GM19193 (cell line): Measurements from ENCODE around the gene LGALS9.

Experiments
- POLR2A ChIP-seq: IDR thresholded peaks from 4 replicates; pipeline ENCODE4 v1.6.1; 2011; ENCODE audit not compliant: insufficient read depth, insufficient read length; ENCODE audit errors: extremely low read depth

LGALS9 gene

DNA sequence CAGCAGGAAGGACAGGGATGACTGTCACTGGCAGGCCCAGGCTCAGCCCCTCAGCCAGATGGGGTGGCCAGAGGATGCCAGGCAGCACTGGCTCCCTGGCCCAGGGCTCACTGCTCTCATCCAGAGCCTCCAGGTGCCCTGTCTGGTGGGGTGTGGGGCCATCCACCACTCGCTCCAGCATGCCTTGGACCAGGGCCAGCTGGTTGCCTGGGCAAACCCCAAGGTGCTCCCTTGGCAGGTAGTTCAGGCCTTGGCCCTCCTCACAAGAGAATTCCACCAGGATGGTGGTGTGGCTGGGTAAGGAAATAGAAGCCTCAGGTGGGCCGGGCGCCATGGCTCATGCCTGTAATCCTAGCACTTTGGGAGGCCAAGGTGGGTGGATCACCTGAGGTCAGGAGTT, 29.4 kb downstream of the LGALS9 start:
- no peak for TF ChIP-seq POLR2A

DNA sequence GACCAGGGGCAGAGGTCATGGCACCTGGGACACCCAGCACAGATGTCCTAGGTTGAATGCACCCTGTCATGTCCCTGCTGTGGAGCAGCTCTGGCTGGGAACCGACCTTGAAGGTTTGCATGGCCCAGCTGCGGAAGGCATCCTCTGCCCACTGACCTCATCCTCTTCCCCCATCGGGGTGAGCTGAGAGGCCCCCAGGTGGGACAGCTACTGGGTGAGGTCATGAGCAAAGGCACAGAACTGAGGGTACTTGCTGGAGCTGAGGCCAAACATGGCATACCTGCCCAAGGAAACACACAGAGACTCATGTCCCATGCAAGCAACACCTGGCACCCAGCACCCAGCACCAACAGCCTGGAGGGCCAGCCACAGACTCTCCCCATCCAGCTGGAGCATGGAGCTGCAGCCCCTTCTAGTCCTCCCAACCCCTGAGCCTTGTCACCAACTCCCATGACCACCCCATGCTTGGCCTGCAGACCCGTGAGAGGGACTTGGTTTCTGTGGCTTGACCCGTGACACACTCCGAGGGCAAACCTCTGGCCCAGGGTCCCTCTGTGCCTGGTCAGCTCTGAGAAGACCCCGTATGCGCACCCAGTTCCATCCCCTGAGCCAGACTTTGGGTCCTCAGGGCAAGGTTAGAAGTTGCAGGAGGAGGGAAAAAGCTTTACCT, 33.1 kb downstream of the LGALS9 start:
- TF ChIP-seq POLR2A, result no peak

DNA sequence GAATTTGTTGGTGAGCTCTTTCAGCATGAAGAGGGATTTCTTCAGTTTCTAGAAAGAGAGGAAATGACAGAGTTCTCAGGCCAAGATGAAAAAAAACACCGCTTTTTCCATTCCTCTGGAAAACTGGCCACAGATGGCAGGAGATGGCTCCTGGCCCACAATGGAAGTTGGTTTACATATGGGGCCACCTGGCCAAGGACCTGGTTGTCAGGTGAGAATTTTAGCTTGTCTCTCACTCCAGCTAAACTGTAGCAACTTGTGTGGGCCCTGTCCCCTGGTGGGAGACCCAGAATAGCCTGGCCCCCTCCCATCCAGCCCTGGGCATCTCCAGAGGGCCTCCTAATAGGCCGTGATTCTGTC, 33.6 kb downstream of the LGALS9 start:
- TF ChIP-seq POLR2A, result no peak

DNA sequence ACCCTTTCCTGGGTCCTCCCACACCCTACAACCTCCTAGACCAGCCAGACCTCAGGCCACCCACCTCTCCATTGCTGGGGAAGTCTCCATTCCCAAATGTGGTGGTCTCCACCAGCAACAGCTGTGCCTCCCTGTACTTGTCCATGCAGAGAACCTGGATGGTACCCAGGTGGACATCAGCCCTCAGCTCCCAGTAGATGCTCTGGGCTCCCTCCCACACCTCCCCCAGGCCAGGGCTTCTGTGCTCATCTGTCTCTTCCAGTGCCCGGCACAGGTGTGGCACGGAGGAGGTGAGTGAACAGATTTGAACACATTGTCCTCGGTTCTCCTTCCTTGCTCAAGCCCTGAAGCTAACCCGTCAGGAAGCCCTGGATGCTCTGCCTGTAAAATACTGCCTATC, 34.6 kb downstream of the LGALS9 start:
- TF ChIP-seq POLR2A, result no peak

- no peak for TF ChIP-seq POLR2A
Observed at GRCh38 chr17:27666831-27667560, 36.0 kb downstream of the LGALS9 start.

DNA sequence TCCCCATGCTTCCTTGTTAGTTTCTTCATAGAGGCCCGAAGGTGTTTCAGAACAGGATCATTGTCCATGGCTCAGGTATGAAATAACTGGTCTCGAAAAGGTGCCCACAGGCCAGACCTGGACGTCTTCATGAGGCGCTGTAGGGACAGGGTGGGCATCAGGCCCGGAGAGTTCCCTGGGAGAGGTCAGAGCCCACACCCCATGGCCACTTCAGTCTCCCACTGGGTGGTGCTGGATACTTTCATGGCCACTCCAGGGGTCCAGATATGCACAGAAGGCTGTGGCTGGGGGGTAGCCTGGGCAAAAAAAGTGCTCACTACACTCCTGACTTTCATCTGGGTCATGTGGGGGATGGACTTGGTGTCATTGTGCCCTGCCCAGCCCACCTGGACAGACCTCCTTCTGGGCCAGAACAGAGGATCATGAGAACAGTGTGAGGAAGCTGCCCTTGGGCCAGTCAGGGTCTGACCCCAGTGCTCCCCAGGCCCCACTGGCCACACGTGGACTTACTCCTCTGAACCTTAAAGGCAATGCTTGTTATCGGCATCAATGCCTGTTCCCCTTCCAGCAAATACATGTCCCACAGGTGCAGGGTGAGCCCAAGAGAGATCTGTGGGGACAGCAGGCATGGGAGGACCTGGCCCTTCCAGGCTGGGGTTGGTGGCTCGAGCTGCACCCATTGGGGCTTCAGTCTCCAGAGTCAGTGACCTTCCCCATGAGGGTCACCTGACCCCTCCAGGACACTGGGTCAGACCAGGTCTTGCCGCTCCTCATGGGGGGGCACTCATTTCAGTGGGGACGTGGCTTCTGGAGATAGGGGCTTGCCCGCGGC, 36.9 kb downstream of the LGALS9 start:
- TF ChIP-seq POLR2A, result no peak

- TF ChIP-seq POLR2A, result no peak
Observed at GRCh38 chr17:27668488-27668823, 37.5 kb downstream of the LGALS9 start.

GRCh38 chr17:27669136-27669535, 38.1 kb downstream of the LGALS9 start:
- no peak for TF ChIP-seq POLR2A

- TF ChIP-seq POLR2A, result no peak
Observed at GRCh38 chr17:27669850-27670249, 38.9 kb downstream of the LGALS9 start.

DNA sequence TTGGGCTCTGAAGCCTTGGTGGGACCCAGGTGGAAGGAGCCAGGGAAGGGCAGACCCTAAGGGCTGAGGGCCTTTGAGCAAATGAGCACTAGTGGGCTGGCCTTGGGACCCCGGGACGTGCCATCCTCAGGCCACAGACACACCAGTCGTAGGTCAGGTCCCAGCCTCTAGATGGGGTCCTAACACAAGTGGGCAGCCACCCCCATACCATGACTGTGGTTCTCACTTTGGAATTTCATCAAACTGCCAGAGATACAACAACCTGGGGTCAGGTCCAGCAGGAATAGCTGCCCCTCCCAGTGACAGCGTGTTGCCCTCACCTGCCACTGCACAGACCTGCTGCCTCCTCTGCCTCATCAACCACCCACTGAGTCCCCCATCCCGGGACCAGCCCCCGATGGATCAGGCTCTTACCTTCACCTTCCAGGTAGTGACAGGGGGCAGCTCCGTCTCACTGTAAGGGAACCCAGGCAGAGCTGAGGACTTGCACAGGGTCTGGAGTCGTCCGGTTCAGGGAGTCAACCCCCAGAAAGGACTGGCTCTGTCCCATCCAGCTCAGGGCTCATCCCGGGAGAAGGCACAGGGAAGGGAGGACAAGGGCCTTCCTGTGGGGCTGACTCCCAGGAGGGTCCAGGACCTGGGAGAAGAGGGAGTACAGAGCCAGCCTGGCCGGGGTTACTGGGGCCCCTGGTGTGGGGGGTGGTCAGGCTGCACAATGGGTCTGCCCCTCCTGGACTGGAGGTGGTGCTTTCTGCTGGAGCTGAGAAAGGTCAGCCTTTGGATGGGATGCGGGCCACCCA, 40.0 kb downstream of the LGALS9 start:
- TF ChIP-seq POLR2A, result no peak

- TF ChIP-seq POLR2A, result no peak
Observed at GRCh38 chr17:27671591-27671910, 40.6 kb downstream of the LGALS9 start.

- no peak for TF ChIP-seq POLR2A
Observed at GRCh38 chr17:27674335-27674734, 43.3 kb downstream of the LGALS9 start.

DNA sequence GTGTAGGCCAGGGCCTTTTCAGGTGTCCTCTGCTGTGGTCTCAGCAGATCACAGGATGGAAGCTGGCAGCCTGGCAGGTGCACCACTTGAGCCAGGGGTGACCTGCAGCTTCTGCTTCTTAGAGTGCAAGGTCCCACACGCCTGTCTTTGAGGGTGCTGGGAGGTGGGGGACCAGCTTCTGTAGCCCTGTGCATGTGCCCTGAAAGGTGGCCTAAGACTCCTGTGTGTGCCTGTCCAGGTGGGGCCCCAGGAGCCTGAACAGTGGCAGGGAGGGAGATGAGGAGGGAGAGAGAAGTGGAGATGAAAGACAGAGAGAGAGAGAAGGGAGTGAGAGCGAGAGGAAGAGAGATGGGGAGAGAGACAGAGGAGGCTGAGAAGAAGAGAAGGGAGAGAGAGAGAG, 46.2 kb downstream of the LGALS9 start:
- TF ChIP-seq POLR2A, result no peak

- no peak for TF ChIP-seq POLR2A
Observed at GRCh38 chr17:27690882-27691281, 59.9 kb downstream of the LGALS9 start.
